CD4-positive, alpha-beta T cell (primary cell): ENCODE results near the gene LHFPL6. TPM values are rescaled to one million over a fixed set of nuclear protein-coding genes. Genes with fewer than 3 reads are reported as not detected.

Experiments used
- ATAC-seq: fragments of 200-7000 bp; cut with Tn5 transposase; one replicate; pipeline ENCODE4 v1.10.0; 2022; ENCODE audit warnings: mild to moderate bottlenecking; ENCODE audit not compliant: poor library complexity
- CTCF ChIA-PET: fragments of 350-600 bp; sonication (Branson Sonifier 250); formaldehyde crosslinking; loops from one replicate; lab custom pipeline; 2021; ENCODE audit warnings: antibody characterized with exemption, inconsistent platforms; lab: Charles Lee
- POLR2A ChIA-PET: fragments of 350-600 bp; sonication (Branson Sonifier 250); formaldehyde crosslinking; loops from one replicate; lab custom pipeline; 2021; ENCODE audit warnings: antibody characterized with exemption, inconsistent platforms; lab: Charles Lee
- DNase-seq, 14 experiments: peaks; one replicate each; pipeline ENCODE4 v3.0.0-alpha.2; 2013 to 2020; ENCODE audit warnings: mixed read lengths in 2 of 14
- H3K27ac ChIP-seq, 2 donors: one replicate each; pipeline versions ENCODE4 v1.5.1 to v1.7.0; 2013; ENCODE audit warnings: low read length in 2 of 2, low read depth in 1 of 2, mild to moderate bottlenecking in 1 of 2
- H3K27me3 ChIP-seq, 2 experiments: 1 replicate in 1 of 2; 2 replicates in 1 of 2; pipeline versions ENCODE4 v1.6.1 to v1.7.0; 2013; ENCODE audit warnings: low read length in 2 of 2, control low read depth in 1 of 2, mild to moderate bottlenecking in 1 of 2, moderate library complexity in 1 of 2; ENCODE audit not compliant: insufficient read depth in 2 of 2, control insufficient read depth in 1 of 2
- H3K36me3 ChIP-seq: one replicate; pipeline ENCODE4 v1.6.1; 2013; ENCODE audit warnings: low read length, control low read depth; ENCODE audit not compliant: insufficient read depth
- H3K4me1 ChIP-seq: one replicate; pipeline ENCODE4 v1.6.1; 2013; ENCODE audit warnings: low read length, control low read depth; ENCODE audit not compliant: insufficient read depth
- H3K4me3 ChIP-seq: one replicate; pipeline ENCODE4 v1.5.1; 2013; ENCODE audit warnings: mild to moderate bottlenecking, low read length, moderate library complexity
- H3K9me3 ChIP-seq, 2 experiments: 1 replicate in 1 of 2; 2 replicates in 1 of 2; pipeline versions ENCODE4 v1.6.1 to v1.7.0; 2013; ENCODE audit warnings: low read length in 2 of 2, mild to moderate bottlenecking in 2 of 2, control low read depth in 1 of 2, moderate library complexity in 1 of 2; ENCODE audit not compliant: control insufficient read depth in 1 of 2, insufficient read depth in 1 of 2
- H3K27ac Mint-ChIP-seq: one replicate; pipeline ENCODE4 v1.8.0; 2020; ENCODE audit warnings: mixed read lengths
- H3K27me3 Mint-ChIP-seq: one replicate; pipeline ENCODE4 v1.8.0; 2021; ENCODE audit warnings: mixed read lengths
- H3K36me3 Mint-ChIP-seq: one replicate; pipeline ENCODE4 v1.8.0; 2021; ENCODE audit warnings: low read depth, mixed read lengths
- H3K4me1 Mint-ChIP-seq: one replicate; pipeline ENCODE4 v1.8.0; 2021; ENCODE audit warnings: low read depth, mixed read lengths
- H3K4me3 Mint-ChIP-seq: one replicate; pipeline ENCODE4 v1.8.0; 2020; ENCODE audit warnings: mild to moderate bottlenecking, mixed read lengths
- H3K9me3 Mint-ChIP-seq: one replicate; pipeline ENCODE4 v1.8.0; 2020; ENCODE audit warnings: mixed read lengths
- intact Hi-C, 2 experiments: fragments of 100-400 bp; cut with DNase I in 1 of 2; cut with micrococcal nuclease in 1 of 2; formaldehyde crosslinking; loops; one replicate each; pipeline versions ENCODE4 v1.15.1 to v1.9.0; 2023 to 2025; cut with DNase I, micrococcal nuclease
- total RNA-seq, 174 experiments: library from RNA in 2 of 174; stranded (reverse) in 2 of 174; gene quantifications; one replicate each; pipeline ENCODE4 v1.2.3 and lab custom pipeline; 2021 to 2026
- TF ChIP-seq, protein P1 (sequence below): fragments of 200-600 bp; IDR thresholded peaks from one replicate; pipeline ENCODE4 v1.8.0; 2022; ENCODE audit warnings: antibody characterized with exemption, mild to moderate bottlenecking

The LHFPL6 gene
- total RNA-seq, 2 experiments from 2014 or later: not detected

DNA sequence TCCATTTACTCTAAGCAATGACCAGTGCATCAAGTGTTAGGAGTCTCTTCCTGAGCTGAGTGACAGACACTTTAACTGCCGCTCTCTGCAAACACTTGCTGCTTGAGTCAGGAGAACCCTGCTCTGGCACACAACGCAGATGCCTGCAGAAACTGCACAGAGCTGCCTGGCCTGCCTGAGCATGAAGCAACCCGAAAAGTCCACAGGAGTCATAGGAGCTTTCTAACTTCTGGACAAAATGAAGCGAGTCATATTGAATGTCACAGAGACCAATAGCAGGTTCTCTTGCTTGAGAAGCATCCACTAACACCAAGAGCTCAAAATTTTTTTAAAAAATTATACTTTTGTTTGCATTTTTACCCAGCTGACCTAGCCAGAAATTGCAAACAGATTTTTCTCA, 232.4 kb downstream of the LHFPL6 start:
- no peaks in the 10 kb centered on the region for H3K9me3 Mint-ChIP-seq
- TF ChIP-seq, protein P1, sequence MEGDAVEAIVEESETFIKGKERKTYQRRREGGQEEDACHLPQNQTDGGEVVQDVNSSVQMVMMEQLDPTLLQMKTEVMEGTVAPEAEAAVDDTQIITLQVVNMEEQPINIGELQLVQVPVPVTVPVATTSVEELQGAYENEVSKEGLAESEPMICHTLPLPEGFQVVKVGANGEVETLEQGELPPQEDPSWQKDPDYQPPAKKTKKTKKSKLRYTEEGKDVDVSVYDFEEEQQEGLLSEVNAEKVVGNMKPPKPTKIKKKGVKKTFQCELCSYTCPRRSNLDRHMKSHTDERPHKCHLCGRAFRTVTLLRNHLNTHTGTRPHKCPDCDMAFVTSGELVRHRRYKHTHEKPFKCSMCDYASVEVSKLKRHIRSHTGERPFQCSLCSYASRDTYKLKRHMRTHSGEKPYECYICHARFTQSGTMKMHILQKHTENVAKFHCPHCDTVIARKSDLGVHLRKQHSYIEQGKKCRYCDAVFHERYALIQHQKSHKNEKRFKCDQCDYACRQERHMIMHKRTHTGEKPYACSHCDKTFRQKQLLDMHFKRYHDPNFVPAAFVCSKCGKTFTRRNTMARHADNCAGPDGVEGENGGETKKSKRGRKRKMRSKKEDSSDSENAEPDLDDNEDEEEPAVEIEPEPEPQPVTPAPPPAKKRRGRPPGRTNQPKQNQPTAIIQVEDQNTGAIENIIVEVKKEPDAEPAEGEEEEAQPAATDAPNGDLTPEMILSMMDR: no peak
- DNase-seq: no peak
- Histone ChIP-seq H3K36me3 (no peaks in the 10 kb centered on the region), H3K27me3 (peaks cover 0 to 12% of the 10 kb centered on the region in 2 experiments), H3K4me1 (no peaks in the 10 kb centered on the region), H3K9me3 (no peaks in the 10 kb centered on the region), H3K4me3 (no peak overlapping the region), H3K27ac (no peak overlapping the region)
- H3K4me3 Mint-ChIP-seq: no peak overlapping the region
- no peak overlapping the region for H3K27ac Mint-ChIP-seq
- H3K4me1 Mint-ChIP-seq: no peaks in the 10 kb centered on the region
- H3K27me3 Mint-ChIP-seq: peaks cover 25% of the 10 kb centered on the region
- CTCF ChIA-PET: no interaction called here
- intact Hi-C loops: no loop called here
- H3K36me3 Mint-ChIP-seq: no peaks in the 10 kb centered on the region
- no peak for ATAC-seq
- POLR2A ChIA-PET: no interaction called here

DNA sequence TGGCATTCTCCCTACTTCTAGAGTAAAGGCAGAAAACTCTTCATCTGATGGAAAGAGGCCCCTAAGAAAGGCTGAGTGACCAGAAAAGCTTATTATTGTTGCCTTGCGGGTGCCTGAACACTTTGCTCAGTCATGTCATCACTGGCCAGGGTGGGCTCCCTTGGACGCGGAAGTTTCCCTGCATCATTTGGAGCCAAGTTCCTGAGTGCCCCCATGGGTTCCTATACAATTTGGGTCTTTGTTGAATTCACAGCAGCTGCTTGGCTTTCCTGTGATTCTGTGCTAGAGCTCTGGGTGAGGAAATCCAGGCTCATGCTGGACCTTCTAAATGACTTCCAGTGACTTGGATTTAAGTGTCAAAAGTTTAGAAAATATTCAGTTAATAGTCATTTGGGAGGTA, 232.9 kb downstream of the LHFPL6 start:
- TF ChIP-seq, protein P1: no peak
- Mint-ChIP-seq H3K4me3 (no peak overlapping the region), H3K9me3 (no peaks in the 10 kb centered on the region), H3K36me3 (no peaks in the 10 kb centered on the region), H3K27me3 (peaks cover 30% of the 10 kb centered on the region), H3K4me1 (no peaks in the 10 kb centered on the region), H3K27ac (no peak overlapping the region)
- Histone ChIP-seq H3K4me1 (no peaks in the 10 kb centered on the region), H3K9me3 (no peaks in the 10 kb centered on the region), H3K27me3 (peaks cover 0 to 12% of the 10 kb centered on the region in 2 experiments), H3K27ac (no peak overlapping the region), H3K36me3 (no peaks in the 10 kb centered on the region), H3K4me3 (no peak overlapping the region)
- POLR2A ChIA-PET: no interaction called here
- intact Hi-C loops: no loop called here
- DNase-seq (no peak), ATAC-seq (no peak)
- CTCF ChIA-PET: no interaction called here

DNA sequence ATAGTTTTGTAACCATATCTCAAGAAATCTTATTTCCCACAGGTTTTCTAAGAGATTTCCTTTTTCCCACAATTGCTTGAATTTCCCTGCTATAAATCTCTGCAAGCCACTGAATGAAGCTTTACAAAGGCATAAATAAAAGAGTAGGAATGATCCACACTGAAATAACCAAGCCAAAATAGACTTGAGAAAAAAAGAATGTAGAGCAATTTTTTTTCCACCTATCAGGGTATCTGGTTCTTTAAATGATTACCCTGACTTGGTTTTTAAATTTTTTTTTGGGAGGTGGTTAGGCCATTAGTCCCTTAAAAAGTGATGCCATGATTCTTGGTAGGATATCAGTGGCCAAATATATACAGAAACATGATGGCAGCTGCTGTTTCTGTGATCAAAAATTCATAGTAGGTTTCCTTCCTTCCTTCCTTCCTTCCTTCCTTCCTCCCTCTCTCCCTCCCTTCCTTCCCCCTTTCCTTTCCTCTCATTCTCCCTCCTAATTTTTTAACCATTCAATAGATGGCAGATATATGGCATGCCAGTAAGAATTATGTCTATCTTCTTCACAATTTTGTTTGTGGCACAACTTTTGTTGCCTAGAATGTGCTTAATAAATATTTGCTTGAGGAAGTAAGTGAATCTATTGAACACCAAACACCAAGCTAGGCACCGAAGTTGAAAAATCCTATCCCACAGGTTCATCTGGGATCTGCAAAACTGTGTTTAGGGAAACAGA, 233.7 kb downstream of the LHFPL6 start:
- Histone ChIP-seq H3K36me3 (no peaks in the 10 kb centered on the region), H3K27ac (no peak overlapping the region), H3K27me3 (peaks cover 0 to 12% of the 10 kb centered on the region in 2 experiments), H3K4me1 (no peaks in the 10 kb centered on the region), H3K4me3 (no peak overlapping the region), H3K9me3 (no peaks in the 10 kb centered on the region)
- ChIA-PET CTCF (no interaction called here), POLR2A (no interaction called here)
- TF ChIP-seq, protein P1: no peak
- Mint-ChIP-seq H3K27me3 (peaks cover 35% of the 10 kb centered on the region), H3K36me3 (no peaks in the 10 kb centered on the region), H3K27ac (no peak overlapping the region), H3K9me3 (no peaks in the 10 kb centered on the region), H3K4me1 (no peaks in the 10 kb centered on the region), H3K4me3 (no peak overlapping the region)
- intact Hi-C loops: no loop called here
- no peak for ATAC-seq
- no peak for DNase-seq
